Neural progenitor cell (in vitro differentiated cells): ENCODE results near the gene RGS6.

Source experiments
- EZH2 ChIP-seq: fragments of 200-600 bp; sonication (generic); IDR thresholded peaks from 2 replicates; pipeline ENCODE4 v1.6.1; 2017; ENCODE audit warnings: antibody characterized with exemption, mild to moderate bottlenecking, moderate library complexity
- TF ChIP-seq, protein P1 (sequence below): fragments of 200-600 bp; sonication (generic); IDR thresholded peaks from 2 replicates; pipeline ENCODE4 v1.5.1; 2017; ENCODE audit warnings: antibody characterized with exemption, mild to moderate bottlenecking

DNA sequence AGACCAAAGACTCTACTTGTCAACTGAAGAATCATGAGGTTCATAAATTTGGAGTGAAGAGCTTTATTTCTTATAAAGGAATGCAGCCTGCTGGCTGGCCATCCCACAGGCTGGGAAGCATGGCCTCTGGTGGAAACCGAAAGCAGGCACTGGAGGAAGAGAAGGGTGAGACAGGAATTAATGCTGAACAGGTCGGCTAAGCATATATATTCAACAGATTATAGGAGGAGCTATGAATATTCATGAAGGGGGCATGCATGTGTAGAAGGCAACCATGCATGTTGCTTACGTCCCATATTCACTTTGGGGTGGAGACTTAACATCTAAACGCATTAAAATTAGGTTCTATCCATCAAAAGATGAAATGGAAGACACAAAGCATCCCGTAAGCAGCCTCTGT is 20.6 kb upstream of the RGS6 start:
- TF ChIP-seq, protein P1, sequence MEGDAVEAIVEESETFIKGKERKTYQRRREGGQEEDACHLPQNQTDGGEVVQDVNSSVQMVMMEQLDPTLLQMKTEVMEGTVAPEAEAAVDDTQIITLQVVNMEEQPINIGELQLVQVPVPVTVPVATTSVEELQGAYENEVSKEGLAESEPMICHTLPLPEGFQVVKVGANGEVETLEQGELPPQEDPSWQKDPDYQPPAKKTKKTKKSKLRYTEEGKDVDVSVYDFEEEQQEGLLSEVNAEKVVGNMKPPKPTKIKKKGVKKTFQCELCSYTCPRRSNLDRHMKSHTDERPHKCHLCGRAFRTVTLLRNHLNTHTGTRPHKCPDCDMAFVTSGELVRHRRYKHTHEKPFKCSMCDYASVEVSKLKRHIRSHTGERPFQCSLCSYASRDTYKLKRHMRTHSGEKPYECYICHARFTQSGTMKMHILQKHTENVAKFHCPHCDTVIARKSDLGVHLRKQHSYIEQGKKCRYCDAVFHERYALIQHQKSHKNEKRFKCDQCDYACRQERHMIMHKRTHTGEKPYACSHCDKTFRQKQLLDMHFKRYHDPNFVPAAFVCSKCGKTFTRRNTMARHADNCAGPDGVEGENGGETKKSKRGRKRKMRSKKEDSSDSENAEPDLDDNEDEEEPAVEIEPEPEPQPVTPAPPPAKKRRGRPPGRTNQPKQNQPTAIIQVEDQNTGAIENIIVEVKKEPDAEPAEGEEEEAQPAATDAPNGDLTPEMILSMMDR = no peak
- no peak for TF ChIP-seq EZH2
